Ovary (tissue), 3 donors: ENCODE results near the gene SKA1.

ENCODE experiments used
- EP300 ChIP-seq: sonication (generic); formaldehyde crosslinking; IDR thresholded peaks from one replicate; pipeline ENCODE4 v1.6.1; 2017; ENCODE audit warnings: antibody characterized with exemption
- POLR2A ChIP-seq: fragments of 450-650 bp; IDR thresholded peaks from one replicate; pipeline ENCODE4 v1.6.1; 2017; ENCODE audit warnings: antibody characterized with exemption, mild to moderate bottlenecking, moderate library complexity
- TF ChIP-seq, protein P1 (sequence below), 3 donors: fragments of 450-650 bp in 2 of 3; fragments of 200-600 bp in 1 of 3; IDR thresholded peaks; one replicate each; pipeline versions ENCODE4 v1.5.1 to v1.8.0; 2016 to 2022; ENCODE audit warnings: antibody characterized with exemption in 3 of 3, mild to moderate bottlenecking in 1 of 3
- donor health status: DM: no; HTN: no; CAD: no.

- TF ChIP-seq POLR2A (no peak), EP300 (no peak)
- TF ChIP-seq, protein P1, sequence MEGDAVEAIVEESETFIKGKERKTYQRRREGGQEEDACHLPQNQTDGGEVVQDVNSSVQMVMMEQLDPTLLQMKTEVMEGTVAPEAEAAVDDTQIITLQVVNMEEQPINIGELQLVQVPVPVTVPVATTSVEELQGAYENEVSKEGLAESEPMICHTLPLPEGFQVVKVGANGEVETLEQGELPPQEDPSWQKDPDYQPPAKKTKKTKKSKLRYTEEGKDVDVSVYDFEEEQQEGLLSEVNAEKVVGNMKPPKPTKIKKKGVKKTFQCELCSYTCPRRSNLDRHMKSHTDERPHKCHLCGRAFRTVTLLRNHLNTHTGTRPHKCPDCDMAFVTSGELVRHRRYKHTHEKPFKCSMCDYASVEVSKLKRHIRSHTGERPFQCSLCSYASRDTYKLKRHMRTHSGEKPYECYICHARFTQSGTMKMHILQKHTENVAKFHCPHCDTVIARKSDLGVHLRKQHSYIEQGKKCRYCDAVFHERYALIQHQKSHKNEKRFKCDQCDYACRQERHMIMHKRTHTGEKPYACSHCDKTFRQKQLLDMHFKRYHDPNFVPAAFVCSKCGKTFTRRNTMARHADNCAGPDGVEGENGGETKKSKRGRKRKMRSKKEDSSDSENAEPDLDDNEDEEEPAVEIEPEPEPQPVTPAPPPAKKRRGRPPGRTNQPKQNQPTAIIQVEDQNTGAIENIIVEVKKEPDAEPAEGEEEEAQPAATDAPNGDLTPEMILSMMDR (IDR thresholded peaks at IDR 0.05) = no peak
Measured at GRCh38 chr18:50327983-50328382, 46.9 kb upstream of the SKA1 start.
